HepG2 (cell line): Measurements from ENCODE around the gene TMCC2.

Source experiments
- CTCF ChIP-seq: sonication (generic); formaldehyde crosslinking; IDR thresholded peaks from 2 replicates; pipeline ENCODE4 v1.5.0; 2020; ENCODE audit warnings: mild to moderate bottlenecking, missing genetic modification reagents, moderate library complexity
- HNRNPK ChIP-seq: fragments of 200-400 bp; formaldehyde crosslinking; IDR thresholded peaks from 2 replicates; pipeline ENCODE4 v1.6.1; 2018; ENCODE audit warnings: low read length, low read depth, moderate library complexity, mild to moderate bottlenecking; ENCODE audit not compliant: poor library complexity, severe bottlenecking
- POLR2A ChIP-seq, 2 experiments: IDR thresholded peaks; 2 replicates each; pipeline ENCODE4 v1.6.1; 2011; ENCODE audit warnings: low read depth in 2 of 2, low read length in 2 of 2, mild to moderate bottlenecking in 1 of 2, moderate library complexity in 1 of 2; ENCODE audit not compliant: insufficient read depth in 1 of 2
- POLR2AphosphoS5 ChIP-seq: IDR thresholded peaks from 2 replicates; pipeline ENCODE4 v1.6.1; 2012; ENCODE audit warnings: low read depth, low read length
- PRMT3 ChIP-seq: sonication (generic); formaldehyde crosslinking; IDR thresholded peaks from 2 replicates; pipeline ENCODE4 v1.8.1; 2022; ENCODE audit warnings: low read depth, mild to moderate bottlenecking, moderate library complexity, missing genetic modification reagents, borderline replicate concordance
- REST ChIP-seq, 2 experiments: IDR thresholded peaks; 2 replicates each; pipeline ENCODE4 v1.6.1; 2011 to 2012; ENCODE audit warnings: low read length in 2 of 2, borderline replicate concordance in 1 of 2, low read depth in 1 of 2, mild to moderate bottlenecking in 1 of 2, moderate library complexity in 1 of 2
- SOX5 ChIP-seq: IDR thresholded peaks from 2 replicates; pipeline ENCODE4 v1.6.1; 2016; ENCODE audit warnings: borderline replicate concordance
- SUZ12 ChIP-seq: fragments of 150-350 bp; IDR thresholded peaks from 2 replicates; pipeline ENCODE4 v1.6.1; 2014; ENCODE audit warnings: low read depth, low read length
- TAF1 ChIP-seq: sonication (generic); formaldehyde crosslinking; IDR thresholded peaks from 2 replicates; pipeline ENCODE4 v1.4.0; 2020; ENCODE audit warnings: missing genetic modification reagents
- ZBTB21 ChIP-seq: sonication (generic); formaldehyde crosslinking; IDR thresholded peaks from 2 replicates; pipeline ENCODE4 v1.4.0; 2020; ENCODE audit warnings: missing genetic modification reagents
- ZNF274 ChIP-seq: sonication (generic); formaldehyde crosslinking; IDR thresholded peaks from 2 replicates; pipeline ENCODE4 v1.5.1; 2020; ENCODE audit warnings: mild to moderate bottlenecking, missing genetic modification reagents
- ZNF44 ChIP-seq: sonication (generic); formaldehyde crosslinking; IDR thresholded peaks from 2 replicates; pipeline ENCODE4 v1.5.1; 2020; ENCODE audit warnings: mild to moderate bottlenecking, missing genetic modification reagents

- TF ChIP-seq HNRNPK = no peak
- no peak for TF ChIP-seq CTCF
- no peak for TF ChIP-seq POLR2A (IDR thresholded peaks at IDR 0.05; ENCODE audit: insufficient read depth in 1 of 2, low read depth in 2 of 2, low read length in 2 of 2)
- TF ChIP-seq ZNF274 (CRISPR knock-in tag) = no peak
- no peak for TF ChIP-seq SOX5 (CRISPR knock-in tag)
- TF ChIP-seq PRMT3 = no peak
- TF ChIP-seq REST (IDR thresholded peaks at IDR 0.05; ENCODE audit: borderline replicate concordance in 1 of 2, low read depth in 1 of 2, low read length in 2 of 2) = no peak
- TF ChIP-seq ZNF44 (CRISPR knock-in tag) = no peak
- TF ChIP-seq POLR2AphosphoS5 = no peak
- TF ChIP-seq SUZ12 = no peak
- TF ChIP-seq ZBTB21 (CRISPR knock-in tag) = no peak
- TF ChIP-seq TAF1 (CRISPR knock-in tag) = no peak
Observed at GRCh38 chr1:205257735-205258134, 30.0 kb downstream of the TMCC2 start.
